CD4-positive, alpha-beta memory T cell (primary cell): Measurements from ENCODE around the gene DIS3L2. TPM values are rescaled to one million over a fixed set of nuclear protein-coding genes. Genes with fewer than 3 reads are reported as not detected.

Source experiments
- CTCF ChIA-PET: fragments of 350-600 bp; sonication (Branson Sonifier 250); formaldehyde crosslinking; loops from one replicate; lab custom pipeline; 2021; ENCODE audit warnings: inconsistent platforms; ENCODE audit not compliant: partially characterized antibody; lab: Charles Lee
- POLR2A ChIA-PET: fragments of 350-600 bp; sonication (Branson Sonifier 250); formaldehyde crosslinking; loops from one replicate; lab custom pipeline; 2021; ENCODE audit not compliant: partially characterized antibody; lab: Charles Lee
- DNase-seq, 5 donors: peaks; one replicate each; pipeline versions ENCODE4 v3.0.0 to v3.0.0-alpha.2; 2020 to 2022; ENCODE audit warnings: mixed read lengths in 1 of 5
- H3K27ac ChIP-seq: one replicate; pipeline ENCODE4 v1.7.0; 2013; ENCODE audit warnings: low read depth, low read length
- H3K27me3 ChIP-seq: 2 replicates; pipeline ENCODE4 v1.7.0; 2013; ENCODE audit warnings: mild to moderate bottlenecking, low read length, moderate library complexity; ENCODE audit not compliant: insufficient read depth
- H3K36me3 ChIP-seq: 2 replicates; pipeline ENCODE4 v1.7.0; 2013; ENCODE audit warnings: mild to moderate bottlenecking, low read length, moderate library complexity; ENCODE audit not compliant: insufficient read depth
- H3K4me1 ChIP-seq: 2 replicates; pipeline ENCODE4 v1.7.0; 2013; ENCODE audit warnings: mild to moderate bottlenecking, low read length, moderate library complexity; ENCODE audit not compliant: insufficient read depth
- H3K4me3 ChIP-seq, 2 donors: one replicate each; pipeline ENCODE4 v1.7.0; 2013; ENCODE audit warnings: low read length in 2 of 2, mild to moderate bottlenecking in 1 of 2
- H3K9me3 ChIP-seq, 2 donors: one replicate each; pipeline ENCODE4 v1.7.0; 2013; ENCODE audit warnings: low read length in 2 of 2, control low read depth in 1 of 2; ENCODE audit not compliant: control insufficient read depth in 1 of 2
- H3K27ac Mint-ChIP-seq, 7 donors: one replicate each; pipeline ENCODE4 v1.8.0; 2020 to 2021; ENCODE audit warnings: mixed read lengths in 7 of 7, mild to moderate bottlenecking in 6 of 7, inconsistent platforms in 3 of 7, moderate library complexity in 3 of 7
- H3K27me3 Mint-ChIP-seq, 2 donors: one replicate each; pipeline ENCODE4 v1.8.0; 2020 to 2021; ENCODE audit warnings: mixed read lengths in 2 of 2
- H3K36me3 Mint-ChIP-seq, 2 donors: one replicate each; pipeline ENCODE4 v1.8.0; 2020 to 2021; ENCODE audit warnings: mixed read lengths in 2 of 2, inconsistent platforms in 1 of 2, mild to moderate bottlenecking in 1 of 2
- H3K4me1 Mint-ChIP-seq, 4 donors: one replicate each; pipeline ENCODE4 v1.8.0; 2020 to 2021; ENCODE audit warnings: mixed read lengths in 4 of 4, mild to moderate bottlenecking in 1 of 4
- H3K4me3 Mint-ChIP-seq, 8 donors: one replicate each; pipeline ENCODE4 v1.8.0; 2020 to 2021; ENCODE audit warnings: mixed read lengths in 8 of 8, mild to moderate bottlenecking in 7 of 8, moderate library complexity in 6 of 8, inconsistent platforms in 3 of 8
- H3K9me3 Mint-ChIP-seq, 8 donors: one replicate each; pipeline ENCODE4 v1.8.0; 2020 to 2021; ENCODE audit warnings: mixed read lengths in 8 of 8, mild to moderate bottlenecking in 5 of 8, inconsistent platforms in 3 of 8, moderate library complexity in 1 of 8
- intact Hi-C: fragments of 100-400 bp; cut with micrococcal nuclease; formaldehyde crosslinking; loops from one replicate; pipeline ENCODE4 v1.15.1; 2023
- polyA plus RNA-seq, 2 donors: library from polyadenylated mRNA; unstranded; fragments of 300-500 nt; fragmentation: Illumina TruSeq; gene quantifications; one replicate each; pipeline ENCODE4 v1.2.3, GENCODE V29; 2021
- total RNA-seq, 2 experiments: library from RNA; stranded (reverse); gene quantifications; one replicate each; pipeline ENCODE4 v1.2.3, GENCODE V29; 2021

Gene DIS3L2
- total and polyA plus RNA-seq, 4 experiments from 2014 or later, result 16.0 to 59.7 (median 39.3) TPM

DNA sequence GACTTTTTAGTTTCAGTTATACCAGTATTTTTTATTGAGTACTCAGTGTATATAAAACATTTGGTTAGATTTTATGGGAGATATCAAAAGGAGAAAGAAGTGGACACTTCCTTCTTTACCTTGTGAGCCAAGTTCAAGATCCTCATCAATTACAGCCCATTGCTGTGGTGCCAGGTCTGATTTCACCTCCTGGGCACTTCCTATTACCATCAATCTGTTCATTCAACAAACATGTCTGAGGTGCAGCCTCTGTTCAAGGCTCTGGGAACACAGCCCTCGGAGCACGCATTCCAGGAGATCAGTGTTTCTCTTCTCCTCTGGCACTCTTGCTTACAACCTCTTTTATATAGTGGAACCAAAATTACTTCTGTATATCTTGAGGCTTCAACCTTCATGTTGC, 245.7 kb downstream of the DIS3L2 start:
- Mint-ChIP-seq H3K9me3 (no peaks in the 10 kb centered on the region), H3K4me1 (peaks cover 0 to 4% (median 2%) of the 10 kb centered on the region in 4 donors), H3K4me3 (no peak overlapping the region), H3K36me3 (peaks cover 49 to 50% of the 10 kb centered on the region in 2 donors), H3K27me3 (no peaks in the 10 kb centered on the region), H3K27ac (no peak overlapping the region)
- Histone ChIP-seq H3K27me3 (no peaks in the 10 kb centered on the region), H3K9me3 (no peaks in the 10 kb centered on the region), H3K4me3 (no peak overlapping the region), H3K36me3 (no peaks in the 10 kb centered on the region), H3K27ac (no peak overlapping the region), H3K4me1 (no peaks in the 10 kb centered on the region)
- CTCF ChIA-PET, result no interaction called here
- POLR2A ChIA-PET, result no interaction called here
- no peak for DNase-seq
- intact Hi-C loops, result no loop called here

DNA sequence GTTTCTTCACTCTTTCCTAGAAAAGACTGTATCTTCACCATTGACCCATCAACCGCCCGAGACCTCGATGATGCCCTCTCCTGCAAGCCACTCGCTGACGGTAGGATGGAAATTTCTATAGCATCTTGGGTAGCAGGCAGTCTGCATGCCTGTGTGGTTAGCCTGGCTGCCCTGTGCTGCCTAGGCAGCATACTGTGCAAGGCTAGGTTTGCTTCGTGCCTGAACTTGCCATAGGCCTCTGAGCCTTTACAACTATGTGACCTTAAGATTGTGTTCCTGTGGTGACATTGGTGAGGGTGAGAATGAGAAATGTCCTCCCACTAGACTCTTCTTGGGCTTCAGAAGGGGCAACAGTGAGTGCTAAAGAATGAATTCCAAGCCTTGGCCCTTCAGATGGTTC, 248.8 kb downstream of the DIS3L2 start:
- no peaks in the 10 kb centered on the region for H3K27me3 Mint-ChIP-seq
- H3K36me3 Mint-ChIP-seq, result peaks cover 46 to 48% of the 10 kb centered on the region in 2 donors
- no peaks in the 10 kb centered on the region for H3K9me3 Mint-ChIP-seq
- no peak overlapping the region for H3K4me3 ChIP-seq
- no peak overlapping the region for H3K4me3 Mint-ChIP-seq
- no peaks in the 10 kb centered on the region for H3K36me3 ChIP-seq
- peaks cover 0 to 10% (median 5%) of the 10 kb centered on the region in 4 donors for H3K4me1 Mint-ChIP-seq
- H3K9me3 ChIP-seq, result no peaks in the 10 kb centered on the region
- H3K27me3 ChIP-seq, result no peaks in the 10 kb centered on the region
- POLR2A ChIA-PET, result interaction anchor here (0.6 kb wide), 1 partner anchor 485 kb away, joined by 5 read pairs; no protein-coding TSS in a partner anchor
- H3K27ac ChIP-seq, result no peak overlapping the region
- CTCF ChIA-PET, result interaction anchor here (1.5 kb wide), 1 partner anchor 27 kb away, joined by 3 read pairs; no protein-coding TSS in a partner anchor
- no peak overlapping the region for H3K27ac Mint-ChIP-seq
- intact Hi-C loops, result no loop called here
- no peak for DNase-seq
- no peaks in the 10 kb centered on the region for H3K4me1 ChIP-seq

DNA sequence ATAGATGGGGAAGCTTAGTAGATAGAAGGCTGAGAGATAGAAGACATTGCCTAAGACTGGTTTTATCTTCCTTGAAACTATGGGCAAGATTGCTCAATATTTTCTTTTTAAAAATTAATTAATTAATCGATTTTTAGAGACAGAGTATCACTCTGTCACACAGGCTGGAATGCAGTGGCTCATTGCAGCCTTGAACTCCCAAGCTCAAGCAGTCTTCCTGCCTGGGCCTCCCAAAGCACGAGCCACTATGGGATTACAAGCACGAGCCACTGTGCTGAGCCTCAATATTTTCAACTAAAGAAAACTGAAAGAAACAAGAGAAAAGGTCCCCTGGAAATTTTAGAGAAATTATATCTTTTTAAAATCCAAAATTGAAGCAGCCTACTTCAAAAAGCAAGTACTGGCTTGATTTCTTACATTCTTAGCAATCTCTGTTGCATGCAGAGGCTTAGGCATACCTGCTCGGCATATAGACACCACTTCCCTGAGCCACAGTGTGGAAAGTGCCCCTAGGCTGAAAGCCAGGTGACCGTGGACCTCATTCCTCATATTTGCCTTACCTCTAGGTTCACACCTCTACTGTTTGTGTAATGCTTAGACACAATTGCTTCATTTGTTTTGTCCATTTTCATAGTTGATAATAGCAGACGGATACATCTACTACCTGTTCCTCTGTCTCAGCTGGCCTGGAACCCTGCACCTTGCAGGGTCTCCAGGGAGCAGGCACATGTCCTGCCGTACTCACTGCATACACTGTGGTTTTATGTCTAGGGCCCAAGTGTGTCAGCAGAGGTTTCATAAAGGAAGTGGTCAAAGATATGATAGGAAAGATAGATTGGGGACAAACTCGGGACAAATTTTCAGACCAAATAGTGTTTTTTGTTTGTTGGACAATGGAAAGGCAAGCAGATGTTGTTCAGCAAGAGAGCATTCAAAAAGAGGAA, 250.5 kb downstream of the DIS3L2 start:
- peaks cover 49 to 59% of the 10 kb centered on the region in 2 donors for H3K36me3 Mint-ChIP-seq

DNA sequence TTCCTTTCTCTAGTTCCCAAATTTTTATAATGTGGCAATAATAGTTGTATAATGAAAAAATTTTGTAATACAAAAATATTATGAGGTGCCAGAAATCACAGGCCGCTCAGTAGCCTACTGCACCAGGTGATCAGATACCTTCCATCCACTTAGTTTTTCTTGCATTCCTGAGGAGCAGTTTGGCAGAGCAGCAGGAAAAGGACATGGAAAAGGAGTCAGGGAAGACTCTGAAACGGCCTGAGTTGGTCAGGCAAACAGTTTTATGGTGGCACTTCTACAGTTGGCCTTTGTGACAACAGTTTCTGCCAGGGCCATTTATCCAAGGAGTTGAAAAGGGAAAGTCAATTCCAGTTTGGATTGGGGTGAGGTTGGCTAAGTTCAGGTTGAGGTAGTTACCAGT, 251.7 kb downstream of the DIS3L2 start:
- Histone ChIP-seq H3K36me3 (no peaks in the 10 kb centered on the region), H3K27me3 (no peaks in the 10 kb centered on the region), H3K9me3 (no peaks in the 10 kb centered on the region), H3K4me1 (no peaks in the 10 kb centered on the region), H3K27ac (no peak overlapping the region), H3K4me3 (no peak overlapping the region)
- DNase-seq, result no peak
- Mint-ChIP-seq H3K27me3 (no peaks in the 10 kb centered on the region), H3K36me3 (peaks cover 53 to 58% of the 10 kb centered on the region in 2 donors), H3K4me3 (no peak overlapping the region), H3K9me3 (no peaks in the 10 kb centered on the region), H3K4me1 (peaks cover 12 to 19% (median 15%) of the 10 kb centered on the region in 4 donors), H3K27ac (no peak overlapping the region)
- intact Hi-C loops, result no loop called here
- POLR2A ChIA-PET, result no interaction called here
- CTCF ChIA-PET, result no interaction called here

More for the DNA sequence above, 250.5 kb downstream of the DIS3L2 start:
- Histone ChIP-seq H3K4me1 (no peaks in the 10 kb centered on the region), H3K36me3 (no peaks in the 10 kb centered on the region), H3K9me3 (no peaks in the 10 kb centered on the region), H3K4me3 (no peak overlapping the region), H3K27ac (no peak overlapping the region), H3K27me3 (no peaks in the 10 kb centered on the region)
- ChIA-PET CTCF (no interaction called here), POLR2A (no interaction called here)
- Mint-ChIP-seq H3K4me3 (no peak overlapping the region), H3K27me3 (no peaks in the 10 kb centered on the region), H3K27ac (peak overlapping the region in 2 of 7 donors; percentile 24 to 59), H3K9me3 (no peaks in the 10 kb centered on the region), H3K4me1 (peaks cover 4 to 14% (median 10%) of the 10 kb centered on the region in 4 donors)
- DNase-seq, result no peak
- intact Hi-C loops, result no loop called here

DNA sequence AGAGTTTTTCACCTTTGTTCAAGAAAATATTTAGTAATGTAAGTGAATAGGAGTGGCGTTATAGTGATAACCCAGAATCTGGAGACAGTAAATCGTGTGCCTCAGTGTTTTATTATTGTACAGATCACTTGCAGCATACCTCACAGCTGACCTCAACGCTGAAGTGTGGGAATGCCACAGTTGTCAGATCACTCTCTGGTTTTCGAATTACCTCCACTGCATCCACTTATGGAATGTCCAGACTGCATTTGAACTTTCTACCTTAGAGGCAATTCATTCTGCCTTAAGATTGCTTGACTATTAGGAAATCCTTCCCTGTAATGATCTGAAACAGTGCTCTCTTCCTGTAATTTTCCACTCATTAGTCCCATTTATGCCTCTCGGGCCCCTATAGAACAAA, 252.5 kb downstream of the DIS3L2 start:
- H3K27ac ChIP-seq, result no peak overlapping the region
- Mint-ChIP-seq H3K4me1 (peaks cover 21 to 25% (median 23%) of the 10 kb centered on the region in 4 donors), H3K36me3 (peaks cover 54 to 58% of the 10 kb centered on the region in 2 donors), H3K27ac (no peak overlapping the region), H3K4me3 (no peak overlapping the region), H3K27me3 (no peaks in the 10 kb centered on the region), H3K9me3 (no peaks in the 10 kb centered on the region)
- no peaks in the 10 kb centered on the region for H3K9me3 ChIP-seq
- DNase-seq, result no peak
- H3K4me1 ChIP-seq, result peaks cover 7% of the 10 kb centered on the region
- intact Hi-C loops, result no loop called here
- ChIA-PET CTCF (no interaction called here), POLR2A (no interaction called here)
- H3K27me3 ChIP-seq, result no peaks in the 10 kb centered on the region
- no peak overlapping the region for H3K4me3 ChIP-seq
- H3K36me3 ChIP-seq, result no peaks in the 10 kb centered on the region

DNA sequence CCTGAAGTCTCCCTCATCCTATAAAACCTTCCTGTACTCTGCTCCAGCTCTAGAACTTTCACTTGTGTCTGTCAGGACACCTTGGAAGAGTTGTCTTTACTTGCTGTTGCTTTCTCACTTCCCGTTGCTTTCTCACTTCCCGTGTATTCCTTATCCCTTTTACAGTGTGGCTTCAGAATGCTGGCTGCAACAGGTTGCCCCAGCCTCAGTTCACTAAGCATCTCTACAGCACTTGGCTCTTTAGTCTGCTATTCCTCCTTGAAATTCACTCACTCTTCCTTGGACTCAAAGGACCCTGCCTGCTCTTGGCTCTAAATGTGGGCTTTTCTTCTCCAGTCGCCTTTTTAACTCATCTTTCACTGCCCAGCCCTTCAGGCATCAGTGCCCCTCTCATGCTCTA, 254.5 kb downstream of the DIS3L2 start:
- H3K9me3 Mint-ChIP-seq, result no peaks in the 10 kb centered on the region
- no peaks in the 10 kb centered on the region for H3K9me3 ChIP-seq
- intact Hi-C loops, result no loop called here
- no peak overlapping the region for H3K4me3 Mint-ChIP-seq
- no peak overlapping the region for H3K4me3 ChIP-seq
- peaks cover 28 to 33% (median 29%) of the 10 kb centered on the region in 4 donors for H3K4me1 Mint-ChIP-seq
- no peaks in the 10 kb centered on the region for H3K27me3 ChIP-seq
- no peak for DNase-seq
- POLR2A ChIA-PET, result no interaction called here
- H3K27ac ChIP-seq, result no peak overlapping the region
- peaks cover 39 to 40% of the 10 kb centered on the region in 2 donors for H3K36me3 Mint-ChIP-seq
- CTCF ChIA-PET, result no interaction called here
- no peaks in the 10 kb centered on the region for H3K36me3 ChIP-seq
- H3K4me1 ChIP-seq, result peaks cover 13% of the 10 kb centered on the region
- H3K27me3 Mint-ChIP-seq, result no peaks in the 10 kb centered on the region
- H3K27ac Mint-ChIP-seq, result peak overlapping the region in 2 of 7 donors; percentile 2 to 6

DNA sequence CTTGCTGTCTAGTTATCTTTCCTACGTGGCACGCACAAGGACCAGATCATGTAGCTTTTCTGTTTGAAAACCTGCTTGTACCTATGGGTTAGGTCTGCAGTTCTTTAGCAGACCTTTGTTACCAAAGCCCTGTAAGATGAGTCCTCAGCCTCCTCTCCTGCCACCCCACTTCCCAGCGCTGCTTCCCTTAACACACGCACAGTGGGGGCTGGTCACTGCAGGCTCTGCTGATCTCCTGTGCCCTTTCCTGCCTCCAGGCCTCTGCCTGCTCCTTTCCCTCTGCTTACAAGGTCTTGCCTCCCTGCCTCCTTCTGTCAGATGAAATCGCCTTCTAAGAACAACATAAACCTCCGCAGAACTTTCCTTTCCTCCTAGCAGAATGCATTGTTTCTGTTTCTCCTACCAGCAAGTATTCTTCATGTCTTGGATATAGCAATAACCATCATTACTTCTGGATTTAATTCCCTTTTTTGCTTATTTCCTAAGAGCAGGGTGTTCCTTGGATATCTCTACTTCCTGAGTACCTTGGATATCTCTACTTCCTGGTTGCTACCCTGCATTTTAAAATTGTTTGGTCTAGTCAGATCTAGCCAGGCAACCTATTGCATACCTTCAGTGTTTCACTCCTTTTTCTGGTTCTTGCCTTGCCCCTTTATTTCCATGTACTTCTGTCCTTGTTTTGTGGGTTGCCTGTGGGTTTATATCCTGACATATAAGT, 257.4 kb downstream of the DIS3L2 start:
- no peaks in the 10 kb centered on the region for H3K36me3 ChIP-seq
- no peaks in the 10 kb centered on the region for H3K9me3 ChIP-seq
- H3K27me3 Mint-ChIP-seq, result no peaks in the 10 kb centered on the region
- peaks cover 13% of the 10 kb centered on the region for H3K4me1 ChIP-seq
- H3K4me1 Mint-ChIP-seq, result peaks cover 20 to 30% (median 28%) of the 10 kb centered on the region in 4 donors
- H3K4me3 ChIP-seq, result no peak overlapping the region
- H3K27me3 ChIP-seq, result no peaks in the 10 kb centered on the region
- no peak overlapping the region for H3K27ac ChIP-seq
- ChIA-PET POLR2A (no interaction called here), CTCF (no interaction called here)
- peak overlapping the region in 2 of 8 donors; percentile 5 to 23 for H3K4me3 Mint-ChIP-seq
- no peaks in the 10 kb centered on the region for H3K9me3 Mint-ChIP-seq
- intact Hi-C loops, result no loop called here
- H3K36me3 Mint-ChIP-seq, result peaks cover 29 to 30% of the 10 kb centered on the region in 2 donors
- no peak for DNase-seq
- peak overlapping the region in 3 of 7 donors; percentile 15 to 25 (median 19) for H3K27ac Mint-ChIP-seq
